Measurements from ENCODE around the gene ERAP2. TPM values are rescaled to one million over a fixed set of nuclear protein-coding genes. Genes with fewer than 3 reads are reported as not detected.

ERAP2 gene
- total RNA-seq, 2 donors from 2014 or later: 7.5 to 24.7 TPM

GRCh38 chr5:96879665-96880064 is 3.4 kb downstream of the ERAP2 start:
- H3K27me3 ChIP-seq: no peaks in the 10 kb centered on the region
- no peaks in the 10 kb centered on the region for H3K9me3 ChIP-seq
- DNase-seq (no peak), ATAC-seq (no peak)
- no peak overlapping the region for H3K27ac ChIP-seq
- no peak for TF ChIP-seq POLR2A (IDR thresholded peaks at IDR 0.05)
- TF ChIP-seq, protein P1, sequence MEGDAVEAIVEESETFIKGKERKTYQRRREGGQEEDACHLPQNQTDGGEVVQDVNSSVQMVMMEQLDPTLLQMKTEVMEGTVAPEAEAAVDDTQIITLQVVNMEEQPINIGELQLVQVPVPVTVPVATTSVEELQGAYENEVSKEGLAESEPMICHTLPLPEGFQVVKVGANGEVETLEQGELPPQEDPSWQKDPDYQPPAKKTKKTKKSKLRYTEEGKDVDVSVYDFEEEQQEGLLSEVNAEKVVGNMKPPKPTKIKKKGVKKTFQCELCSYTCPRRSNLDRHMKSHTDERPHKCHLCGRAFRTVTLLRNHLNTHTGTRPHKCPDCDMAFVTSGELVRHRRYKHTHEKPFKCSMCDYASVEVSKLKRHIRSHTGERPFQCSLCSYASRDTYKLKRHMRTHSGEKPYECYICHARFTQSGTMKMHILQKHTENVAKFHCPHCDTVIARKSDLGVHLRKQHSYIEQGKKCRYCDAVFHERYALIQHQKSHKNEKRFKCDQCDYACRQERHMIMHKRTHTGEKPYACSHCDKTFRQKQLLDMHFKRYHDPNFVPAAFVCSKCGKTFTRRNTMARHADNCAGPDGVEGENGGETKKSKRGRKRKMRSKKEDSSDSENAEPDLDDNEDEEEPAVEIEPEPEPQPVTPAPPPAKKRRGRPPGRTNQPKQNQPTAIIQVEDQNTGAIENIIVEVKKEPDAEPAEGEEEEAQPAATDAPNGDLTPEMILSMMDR (IDR thresholded peaks at IDR 0.05): no peak
- 68 to 78% methylated on average over 3 of the region's 3 CpGs for WGBS, 2 donors
- no peak overlapping the region for H3K4me3 ChIP-seq
- H3K36me3 ChIP-seq (replicated peaks in 1 of 2; ENCODE audit: insufficient read depth in 1 of 2, low read depth in 2 of 2): no peaks in the 10 kb centered on the region
- intact Hi-C loops (cut with DNase I): no loop called here
- peaks cover 13% of the 10 kb centered on the region for H3K4me1 ChIP-seq

DNA sequence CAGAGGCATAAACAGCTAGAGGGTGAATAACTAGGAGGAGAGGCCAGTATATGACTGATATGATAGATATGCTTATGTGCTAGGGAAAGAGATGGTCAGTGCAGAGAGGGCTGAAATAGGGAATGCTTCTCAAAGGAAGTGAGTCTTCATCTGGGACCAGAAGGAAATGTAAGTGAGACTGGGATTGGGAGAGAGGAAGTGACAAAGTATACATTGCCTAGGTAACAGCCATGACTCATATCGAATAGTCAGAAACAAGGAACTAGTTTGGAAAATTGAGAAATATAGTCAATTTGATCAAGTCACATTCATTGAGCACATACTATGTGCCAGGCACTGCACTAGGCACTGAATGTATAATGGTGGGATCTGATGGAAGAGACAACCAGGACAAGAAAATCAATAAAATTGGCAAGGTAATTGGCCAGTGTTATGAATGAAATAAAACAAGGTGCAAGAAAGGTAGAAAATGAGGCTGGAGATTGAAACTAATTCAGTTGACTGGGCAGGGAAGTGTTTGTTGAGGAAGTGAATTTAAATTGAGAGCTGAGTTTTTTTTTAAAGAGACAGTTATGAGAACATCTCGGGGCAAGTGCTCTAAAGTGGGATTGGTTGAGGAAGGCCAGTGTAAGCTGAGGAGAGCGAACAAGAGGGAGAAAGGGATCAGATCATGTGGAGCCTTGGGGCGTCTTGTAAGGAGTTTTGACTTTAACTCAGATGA is 4.3 kb downstream of the ERAP2 start:
- Histone ChIP-seq H3K27ac (no peak overlapping the region), H3K4me3 (no peak overlapping the region)

GRCh38 chr5:96881511-96882115 is 5.3 kb downstream of the ERAP2 start:
- no peak for DNase-seq
- H3K9me3 ChIP-seq: no peaks in the 10 kb centered on the region
- no peak overlapping the region for H3K4me3 ChIP-seq
- 74 to 75% methylated on average over 2 of the region's 2 CpGs for WGBS, 2 donors
- H3K27ac ChIP-seq: no peak overlapping the region
- TF ChIP-seq, protein P1 (IDR thresholded peaks at IDR 0.05): no peak
- no peak for TF ChIP-seq POLR2A (IDR thresholded peaks at IDR 0.05)
- intact Hi-C loops (cut with DNase I): no loop called here
- H3K4me1 ChIP-seq: peaks cover 6% of the 10 kb centered on the region
- no peaks in the 10 kb centered on the region for H3K36me3 ChIP-seq (replicated peaks in 1 of 2; ENCODE audit: insufficient read depth in 1 of 2, low read depth in 2 of 2)
- ATAC-seq: no peak
- no peaks in the 10 kb centered on the region for H3K27me3 ChIP-seq

More for the DNA sequence above, 4.3 kb downstream of the ERAP2 start:
- Histone ChIP-seq H3K27me3 (no peaks in the 10 kb centered on the region), H3K36me3 (replicated peaks in 1 of 2; ENCODE audit: insufficient read depth in 1 of 2, low read depth in 2 of 2) (no peaks in the 10 kb centered on the region), H3K9me3 (no peaks in the 10 kb centered on the region), H3K4me1 (peaks cover 11% of the 10 kb centered on the region)
- intact Hi-C loops (cut with DNase I): no loop called here
- DNase-seq (no peak), ATAC-seq (no peak)
- 86 to 88% methylated on average over 4 of the region's 4 CpGs for WGBS, 2 donors
- TF ChIP-seq, protein P1 (IDR thresholded peaks at IDR 0.05): no peak
- no peak for TF ChIP-seq POLR2A (IDR thresholded peaks at IDR 0.05)

GRCh38 chr5:96883871-96884270 is 7.6 kb downstream of the ERAP2 start:
- H3K27ac ChIP-seq: no peak overlapping the region
- H3K4me3 ChIP-seq: no peak overlapping the region
- no peaks in the 10 kb centered on the region for H3K4me1 ChIP-seq
- H3K27me3 ChIP-seq: no peaks in the 10 kb centered on the region
- DNase-seq (no peak), ATAC-seq (no peak)
- no peaks in the 10 kb centered on the region for H3K36me3 ChIP-seq (replicated peaks in 1 of 2; ENCODE audit: insufficient read depth in 1 of 2, low read depth in 2 of 2)
- H3K9me3 ChIP-seq: no peaks in the 10 kb centered on the region
- intact Hi-C loops (cut with DNase I): no loop called here
- TF ChIP-seq, protein P1 (IDR thresholded peaks at IDR 0.05): no peak
- no peak for TF ChIP-seq POLR2A (IDR thresholded peaks at IDR 0.05)
- 70 to 77% methylated on average over 3 of the region's 3 CpGs for WGBS, 2 donors
